Sigmoid colon (tissue), 7 donors: ENCODE measurements around the gene GGT7. TPM values are rescaled to one million over a fixed set of nuclear protein-coding genes. Genes with fewer than 3 reads are reported as not detected.

Source experiments
- DNase-seq: peaks from one replicate; pipeline ENCODE4 v3.0.0-alpha.2; 2019
- H3K27ac ChIP-seq, 4 donors: fragments of 200-600 bp; sonication (generic); one replicate each; pipeline ENCODE4 v1.5.1; 2016 to 2019; ENCODE audit warnings: mild to moderate bottlenecking in 1 of 4
- H3K27me3 ChIP-seq, 3 donors: fragments of 200-600 bp; sonication (generic); one replicate each; pipeline ENCODE4 v1.5.1; 2019; ENCODE audit warnings: mild to moderate bottlenecking in 1 of 3
- H3K36me3 ChIP-seq, 4 donors: fragments of 200-600 bp; sonication (generic); one replicate each; pipeline ENCODE4 v1.5.1; 2016 to 2019
- H3K4me1 ChIP-seq, 4 donors: fragments of 200-600 bp; sonication (generic); one replicate each; pipeline ENCODE4 v1.5.1; 2017 to 2019
- H3K4me3 ChIP-seq, 4 donors: fragments of 200-600 bp; sonication (generic); one replicate each; pipeline ENCODE4 v1.5.1; 2017 to 2019; ENCODE audit warnings: mild to moderate bottlenecking in 2 of 4, moderate library complexity in 1 of 4
- H3K9me3 ChIP-seq, 4 donors: fragments of 200-600 bp in 3 of 4; sonication (generic) in 3 of 4; one replicate each; pipeline versions ENCODE4 v1.5.1 to v1.6.1; 2013 to 2019
- CTCF ChIP-seq, 4 experiments: fragments of 450-650 bp in 3 of 4; fragments of 200-600 bp in 1 of 4; IDR thresholded peaks; one replicate each; pipeline ENCODE4 v1.5.1; 2016 to 2019; ENCODE audit warnings: antibody characterized with exemption in 4 of 4, mild to moderate bottlenecking in 3 of 4, moderate library complexity in 2 of 4
- EP300 ChIP-seq, 4 donors: sonication (generic); formaldehyde crosslinking; IDR thresholded peaks; one replicate each; pipeline ENCODE4 v1.6.1; 2017; ENCODE audit warnings: antibody characterized with exemption in 4 of 4
- POLR2A ChIP-seq, 2 donors: fragments of 450-650 bp; IDR thresholded peaks; one replicate each; pipeline ENCODE4 v1.6.1; 2016; ENCODE audit warnings: antibody characterized with exemption in 2 of 2, mild to moderate bottlenecking in 2 of 2, moderate library complexity in 2 of 2
- POLR2AphosphoS5 ChIP-seq, 4 donors: sonication (generic); formaldehyde crosslinking; IDR thresholded peaks; one replicate each; pipeline ENCODE4 v1.6.1; 2017; ENCODE audit warnings: antibody characterized with exemption in 4 of 4
- WGBS, 2 donors: extraction: QIAGEN DNeasy Blood & Tissue Kit; methylation state at CpG; one replicate each; pipeline ENCODE4 v1.1.7; 2013; 5-methylcytosine and 5-hydroxymethylcytosine counted together
- intact Hi-C: fragments of 100-400 bp; cut with DNase I; formaldehyde crosslinking; loops from one replicate; pipeline ENCODE4 v1.15.1; 2023
- polyA plus RNA-seq, 3 donors: library from polyadenylated mRNA; stranded (reverse); fragments of 200-250 nt; gene quantifications; one replicate each; pipeline ENCODE4 v1.2.3, GENCODE V29; 2013
- total RNA-seq, 4 donors: library from RNA; depleted of rRNA; stranded (reverse); fragments of >200 nt; gene quantifications; one replicate each; pipeline ENCODE4 v1.1.0, GENCODE V29; 2016
- donor health status: healthy with polysubstance abuse.
- donor health status: Bipolar disorder and iron deficiency.
- donor health status: healthy.

The GGT7 gene, protein sequence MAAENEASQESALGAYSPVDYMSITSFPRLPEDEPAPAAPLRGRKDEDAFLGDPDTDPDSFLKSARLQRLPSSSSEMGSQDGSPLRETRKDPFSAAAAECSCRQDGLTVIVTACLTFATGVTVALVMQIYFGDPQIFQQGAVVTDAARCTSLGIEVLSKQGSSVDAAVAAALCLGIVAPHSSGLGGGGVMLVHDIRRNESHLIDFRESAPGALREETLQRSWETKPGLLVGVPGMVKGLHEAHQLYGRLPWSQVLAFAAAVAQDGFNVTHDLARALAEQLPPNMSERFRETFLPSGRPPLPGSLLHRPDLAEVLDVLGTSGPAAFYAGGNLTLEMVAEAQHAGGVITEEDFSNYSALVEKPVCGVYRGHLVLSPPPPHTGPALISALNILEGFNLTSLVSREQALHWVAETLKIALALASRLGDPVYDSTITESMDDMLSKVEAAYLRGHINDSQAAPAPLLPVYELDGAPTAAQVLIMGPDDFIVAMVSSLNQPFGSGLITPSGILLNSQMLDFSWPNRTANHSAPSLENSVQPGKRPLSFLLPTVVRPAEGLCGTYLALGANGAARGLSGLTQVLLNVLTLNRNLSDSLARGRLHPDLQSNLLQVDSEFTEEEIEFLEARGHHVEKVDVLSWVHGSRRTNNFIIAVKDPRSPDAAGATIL
- total RNA-seq = 10 to 100 TPM in 3 of 4 donors, 1 to 10 TPM in 1; 9.6 to 23.8 (median 15.3) TPM
- 10 to 100 TPM in 1 of 3 donors, 1 to 10 TPM in 2; 1.8 to 12.4 (median 3.0) TPM for polyA plus RNA-seq

- Histone ChIP-seq H3K27ac (peak within 1 kb of the TSS; percentile 79 to 81 (median 80)), H3K4me3 (peak within 1 kb of the TSS; percentile 66 to 72 (median 70)), H3K36me3 (no peaks in the 10 kb centered on the region), H3K27me3 (no peaks in the 10 kb centered on the region), H3K4me1 (peaks cover 0 to 48% (median 36%) of the 10 kb centered on the region in 4 donors), H3K9me3 (no peaks in the 10 kb centered on the region)
- intact Hi-C loops = loop anchor here (5.0 kb wide), 2 partner anchors 45 to 405 kb away; partner anchors contain the start of genes MMP24OS and NCOA6
- TF ChIP-seq CTCF (IDR thresholded peaks at IDR 0.05) (peak; percentile 34 to 76 (median 49)), EP300 (IDR thresholded peaks at IDR 0.05) (no peak), POLR2A (IDR thresholded peaks at IDR 0.05) (peak in 1 of 2 donors; percentile 17), POLR2AphosphoS5 (IDR thresholded peaks at IDR 0.05) (peak; percentile 52 to 83 (median 72))
- WGBS, 2 donors = 1 to 2% methylated on average over 52 of the region's 52 CpGs
- DNase-seq = peak; percentile 91
These were observed at the start of gene GGT7 for GRCh38 chr20:34872622-34873224. Gene GGT7, minus strand, starts transcription at chr20:34872856. Its CDS starts 41 bp downstream, at chr20:34872815.

DNA sequence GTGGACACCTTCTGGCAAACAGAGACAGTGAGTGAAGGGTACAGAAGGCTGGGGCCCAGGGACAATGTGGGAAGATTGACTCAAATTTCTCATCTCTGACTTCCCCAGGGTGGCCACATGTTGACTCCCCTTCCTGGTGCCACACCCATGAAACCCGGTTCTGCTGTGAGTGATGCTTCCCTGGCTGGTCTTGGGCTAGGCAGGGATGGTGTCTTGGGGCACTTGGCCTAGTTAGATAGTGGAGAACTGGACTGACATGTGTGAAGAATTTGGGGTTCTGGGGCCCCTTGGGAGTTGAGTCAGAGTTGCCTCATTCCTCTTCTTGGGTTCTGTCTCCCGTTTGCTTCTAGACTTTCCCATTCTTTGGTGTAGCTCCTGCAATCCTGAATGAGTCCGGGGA lies 48.8 kb upstream of the GGT7 start:
- Histone ChIP-seq H3K9me3 (no peaks in the 10 kb centered on the region), H3K27me3 (no peaks in the 10 kb centered on the region), H3K36me3 (peaks cover 0 to 53% (median 24%) of the 10 kb centered on the region in 4 donors), H3K4me1 (peaks cover 0 to 13% (median 8%) of the 10 kb centered on the region in 4 donors), H3K27ac (no peak overlapping the region), H3K4me3 (no peak overlapping the region)
- WGBS, 2 donors = 70 to 81% methylated on average over 3 of the region's 3 CpGs
- TF ChIP-seq CTCF (IDR thresholded peaks at IDR 0.05) (no peak), POLR2A (IDR thresholded peaks at IDR 0.05) (no peak), POLR2AphosphoS5 (IDR thresholded peaks at IDR 0.05) (no peak), EP300 (IDR thresholded peaks at IDR 0.05) (no peak)
- no peak for DNase-seq
- intact Hi-C loops = no loop called here

GRCh38 chr20:34920055-34920454 lies 47.4 kb upstream of the GGT7 start:
- peaks cover 0 to 13% (median 8%) of the 10 kb centered on the region in 4 donors for H3K4me1 ChIP-seq
- intact Hi-C loops = no loop called here
- no peaks in the 10 kb centered on the region for H3K9me3 ChIP-seq
- H3K27me3 ChIP-seq = no peaks in the 10 kb centered on the region
- H3K27ac ChIP-seq = no peak overlapping the region
- TF ChIP-seq EP300 (IDR thresholded peaks at IDR 0.05) (no peak), CTCF (IDR thresholded peaks at IDR 0.05) (no peak), POLR2A (IDR thresholded peaks at IDR 0.05) (no peak), POLR2AphosphoS5 (IDR thresholded peaks at IDR 0.05) (no peak)
- H3K4me3 ChIP-seq = no peak overlapping the region
- DNase-seq = no peak
- peaks cover 0 to 39% (median 12%) of the 10 kb centered on the region in 4 donors for H3K36me3 ChIP-seq

DNA sequence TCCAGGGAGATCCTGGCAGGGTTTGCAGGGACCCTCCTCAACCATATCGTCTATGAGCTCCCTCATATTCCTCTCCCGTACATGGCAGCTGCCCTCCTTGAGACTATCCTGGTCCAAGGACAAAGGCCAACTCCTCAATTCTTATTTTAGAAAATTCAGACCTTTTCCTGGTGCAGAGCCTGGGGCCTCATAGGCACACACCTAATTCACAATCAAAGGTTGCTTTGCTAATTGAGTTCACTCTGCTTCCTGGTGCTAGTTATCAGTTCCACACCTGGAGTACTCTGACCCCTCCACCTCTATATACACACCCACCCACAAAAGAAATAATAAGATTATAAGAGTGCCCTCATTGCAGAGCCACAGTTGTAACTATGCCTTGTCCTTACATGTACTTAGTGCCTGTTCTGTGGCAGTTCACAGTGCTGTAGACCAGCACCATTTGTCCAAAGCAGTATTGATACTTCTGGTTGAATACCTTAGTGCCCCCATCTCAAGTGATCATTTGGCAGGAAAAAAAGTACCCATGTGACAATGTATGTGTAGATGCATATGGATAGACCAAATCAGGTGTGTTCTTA lies 44.2 kb upstream of the GGT7 start:
- no peak for DNase-seq
- WGBS, 2 donors = 19 to 62% methylated on average over 2 of the region's 2 CpGs
- no peak overlapping the region for H3K27ac ChIP-seq

More for the DNA sequence above, 44.2 kb upstream of the GGT7 start:
- H3K36me3 ChIP-seq = peaks cover 4 to 22% (median 10%) of the 10 kb centered on the region in 4 donors
- H3K27me3 ChIP-seq = no peaks in the 10 kb centered on the region
- no peak overlapping the region for H3K4me3 ChIP-seq
- TF ChIP-seq EP300 (IDR thresholded peaks at IDR 0.05) (no peak), POLR2A (IDR thresholded peaks at IDR 0.05) (peak in 1 of 2 donors; percentile 33)
- H3K9me3 ChIP-seq = no peaks in the 10 kb centered on the region
- intact Hi-C loops = no loop called here
- no peaks in the 10 kb centered on the region for H3K4me1 ChIP-seq
